NCI-H82 treated with DMSO at 0.1 percent for 48 hours (cell line): ENCODE data around the gene FAR1.

Source experiments
- DNase-seq: peaks from one replicate; lab custom pipeline; 2025; ENCODE audit not compliant: unreplicated experiment; lab: John Stamatoyannopoulos, UW

FAR1 gene

GRCh38 chr11:13775471-13775870 lies 107.0 kb downstream of the FAR1 start:
- DNase-seq: no peak

GRCh38 chr11:13776134-13776815 lies 107.8 kb downstream of the FAR1 start:
- no peak for DNase-seq

DNA sequence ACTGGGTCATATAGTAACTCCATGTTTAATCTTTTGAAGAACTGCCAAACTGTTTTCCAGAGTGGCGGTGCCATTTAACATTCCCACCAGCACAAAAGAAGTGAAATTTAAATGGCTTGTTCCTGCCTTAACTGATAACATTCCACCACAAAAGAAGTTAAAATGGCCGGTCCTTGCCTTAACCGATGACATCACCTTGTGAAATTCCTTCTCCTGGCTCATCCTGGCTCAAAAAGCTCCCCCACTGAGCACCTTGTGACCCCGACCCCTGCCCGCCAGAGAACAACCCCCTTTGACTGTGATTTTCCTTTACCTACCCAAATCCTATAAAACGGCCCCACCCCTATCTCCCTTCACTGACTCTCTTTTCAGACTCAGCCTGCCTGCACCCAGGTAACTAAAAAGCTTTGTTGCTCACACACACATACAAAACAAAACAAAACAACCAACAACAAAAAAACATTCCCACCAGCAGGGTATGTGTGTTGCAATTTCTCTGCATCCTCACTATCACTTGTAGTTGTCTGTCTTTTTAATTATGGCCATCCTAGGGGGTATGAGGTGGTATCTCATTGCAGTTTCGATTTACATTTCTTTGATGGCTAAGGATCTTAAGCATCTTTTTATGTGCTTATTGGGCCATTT lies 109.0 kb downstream of the FAR1 start:
- no peak for DNase-seq

GRCh38 chr11:13778345-13778744 lies 109.9 kb downstream of the FAR1 start:
- DNase-seq: no peak

- DNase-seq: no peak
Measured at GRCh38 chr11:13781153-13781552, 112.7 kb downstream of the FAR1 start.
